Measurements from ENCODE around the gene FRMD4A. TPM values are rescaled to one million over a fixed set of nuclear protein-coding genes. Genes with fewer than 3 reads are reported as not detected.
A peak's percentile ranks its signal among the peaks of the same experiment; 100 is the strongest.

Gene FRMD4A
- total and polyA plus RNA-seq, 10 of the 15 experiments (the other 5 are each of a cell fraction or from before 2014, with no cell fraction given): 17.8 to 75.2 (median 39.1) TPM

GRCh38 chr10:13765641-13766341 lies 564.9 kb downstream of the FRMD4A start:
- Histone ChIP-seq H3K4me2 (ENCODE audit: control insufficient read depth, insufficient read depth) (no peak overlapping the region), H3K9ac (ENCODE audit: control insufficient read depth, insufficient read depth, low read length) (no peak overlapping the region), H3K9me3 (replicated peaks; ENCODE audit: control insufficient read depth, insufficient read depth, low read length) (peaks cover under 1% of the 10 kb centered on the region; the same call in 2 of the 3 replicates), H3K36me3 (ENCODE audit: control insufficient read depth in 2 of 2, insufficient read depth in 2 of 2, low read length in 1 of 2) (no peaks in the 10 kb centered on the region), H3K4me3 (no peak overlapping the region), H3K4me1 (ENCODE audit: control insufficient read depth, insufficient read depth, low read length) (peaks cover 18% of the 10 kb centered on the region), H2AFZ (ENCODE audit: control insufficient read depth, low read depth, low read length) (no peak overlapping the region), H3K79me2 (ENCODE audit: control insufficient read depth, insufficient read depth, low read length) (no peaks in the 10 kb centered on the region; the same call in 1 of the 2 replicates), H3K27me3 (replicated peaks in 1 of 2; ENCODE audit: control insufficient read depth in 2 of 2, insufficient read depth in 2 of 2, low read length in 1 of 2) (no peaks in the 10 kb centered on the region), H4K20me1 (ENCODE audit: control insufficient read depth, insufficient read depth) (no peaks in the 10 kb centered on the region), H3K27ac (ENCODE audit: control insufficient read depth, insufficient read depth) (no peak overlapping the region)
- POLR2A ChIA-PET: interaction anchor here (1.4 to 6.7 kb wide), 11 partner anchors 10 to 61 kb away, joined by 3 to 104 read pairs (median 10); no protein-coding TSS in a partner anchor
- DNase-seq (ENCODE audit: low read depth, low spot score) (no peak), ATAC-seq (peak; percentile 64), FAIRE-seq (no peak)
- in situ Hi-C loops (cut with MboI) (no loop called here), intact Hi-C loops (cut with micrococcal nuclease; ENCODE audit: unreplicated experiment) (no loop called here)
- CTCF ChIA-PET: interaction anchor here (0.7 to 5.2 kb wide), 11 partner anchors 10 to 138 kb away, joined by 3 to 30 read pairs (median 3); no protein-coding TSS in a partner anchor
- 92% methylated on average over 19 of the region's 19 CpGs for WGBS (ENCODE audit: insufficient coverage, insufficient replicate concordance, low lambda C conversion rate, missing lambda C conversion rate)
- BruUV-seq (replicated peaks): no TSS peak
- SMC1A ChIA-PET (ENCODE audit: uncharacterized antibody, unreplicated experiment): interaction anchor here (0.6 to 15.5 kb wide), 14 partner anchors 7 to 61 kb away, joined by 3 to 399 read pairs (median 7); no protein-coding TSS in a partner anchor
- RAD21 ChIA-PET (ENCODE audit: unreplicated experiment): interaction anchor here (0.7 to 14.6 kb wide), 12 partner anchors 9 to 317 kb away, joined by 3 to 382 read pairs (median 8); no protein-coding TSS in a partner anchor
- TF ChIP-seq IKZF2 (IDR thresholded peaks at IDR 0.05) (peak; percentile 63 to 74), ATF7 (IDR thresholded peaks at IDR 0.05; ENCODE audit: low read depth) (peak; percentile 75), ESRRA (IDR thresholded peaks at IDR 0.05; ENCODE audit: low read length) (peak; percentile 36), BMI1 (IDR thresholded peaks at IDR 0.05; ENCODE audit: borderline replicate concordance) (0 out of 2 replicates have a peak, but pooled peaks have one; percentile 47), ZNF687 (IDR thresholded peaks at IDR 0.05) (peak; percentile 76), RELB (IDR thresholded peaks at IDR 0.05; ENCODE audit: low read depth) (peak; percentile 79; the same call in 1 of the 2 replicates), SREBF1 (IDR thresholded peaks at IDR 0.05; ENCODE audit: low read length) (0 out of 2 replicates have a peak, but pooled peaks have one; percentile 23), BHLHE40 (IDR thresholded peaks at IDR 0.05; ENCODE audit: borderline replicate concordance in 1 of 2, low read depth in 2 of 2, low read length in 1 of 2) (peak; percentile 35 to 42; a peak in 2 of 4 replicates), EZH2 (IDR thresholded peaks at IDR 0.05; ENCODE audit: borderline replicate concordance, control insufficient read depth, low read depth, low read length) (no peak), NR2F1 (conservative IDR thresholded peaks at IDR 0.05) (peak; percentile 87), EP300 (IDR thresholded peaks at IDR 0.05; ENCODE audit: borderline replicate concordance in 1 of 2, control insufficient read depth in 1 of 2, low read depth in 2 of 2, low read length in 2 of 2) (peak in 1 of 2 experiments; percentile 71; a peak in 3 of 4 replicates), MEF2B (IDR thresholded peaks at IDR 0.05; ENCODE audit: partially characterized antibody, poor library complexity, severe bottlenecking) (peak; percentile 95), NFXL1 (IDR thresholded peaks at IDR 0.05; ENCODE audit: borderline replicate concordance) (no peak), POU2F2 (IDR thresholded peaks at IDR 0.05; ENCODE audit: borderline replicate concordance, low read depth, low read length) (peak; percentile 22; the same call in 1 of the 3 replicates), CHD2 (IDR thresholded peaks at IDR 0.05; ENCODE audit: borderline replicate concordance, low read depth, low read length) (peak; percentile 74), GATAD2B (conservative IDR thresholded peaks at IDR 0.05; ENCODE audit: low read depth) (0 out of 2 replicates have a peak, but pooled peaks have one; percentile 63), RELA (IDR thresholded peaks at IDR 0.05; ENCODE audit: borderline replicate concordance, partially characterized antibody) (no peak)

All from GM12878 (cell line).